T-cell (primary cell): ENCODE data around the gene CLPX. TPM values are rescaled to one million over a fixed set of nuclear protein-coding genes. Genes with fewer than 3 reads are reported as not detected.
"Not testable (repeated sequence)": the region's sequence is repeated elsewhere in the genome, so short reads cannot be mapped to it uniquely, and the experiment has no call there.

Experiments used
- ATAC-seq, 4 experiments: fragments of 200-7000 bp in 3 of 4; fragments of 150-1000 bp in 1 of 4; cut with Tn5 transposase; replicated peaks in 1 of 4; 1 replicate in 3 of 4; 2 replicates in 1 of 4; pipeline ENCODE4 v1.10.0; 2021; ENCODE audit warnings: moderate library complexity in 3 of 4, mild to moderate bottlenecking in 2 of 4, moderate number of reproducible peaks in 1 of 4
- CTCF ChIA-PET, 2 donors: fragments of 300-600 bp; sonication (Branson Sonifier 250); formaldehyde crosslinking; loops; one replicate each; lab custom pipeline; 2022; ENCODE audit warnings: antibody characterized with exemption in 2 of 2; lab: Charles Lee
- POLR2A ChIA-PET, 2 donors: fragments of 300-600 bp; sonication (Branson Sonifier 250); formaldehyde crosslinking; loops; one replicate each; lab custom pipeline; 2022; ENCODE audit warnings: antibody characterized with exemption in 2 of 2; lab: Charles Lee
- DNase-seq, 35 experiments: peaks; one replicate each; pipeline versions ENCODE4 v3.0.0 to v3.0.0-alpha.2; 2013 to 2023
- H3K27ac ChIP-seq: one replicate; pipeline ENCODE4 v1.5.1; 2013; ENCODE audit warnings: low read length
- H3K27me3 ChIP-seq, 2 experiments: replicated peaks in 1 of 2; 1 replicate in 1 of 2; 2 replicates in 1 of 2; pipeline versions ENCODE4 v1.6.1 to v1.7.0; 2013; ENCODE audit warnings: low read length in 1 of 2, mixed read lengths in 1 of 2; ENCODE audit not compliant: control insufficient read depth in 2 of 2, insufficient read depth in 2 of 2; ENCODE audit errors: extremely low read depth in 1 of 2
- H3K36me3 ChIP-seq, 2 donors: 1 replicate in 1 of 2; 2 replicates in 1 of 2; pipeline versions ENCODE4 v1.6.1 to v1.7.0; 2013; ENCODE audit warnings: low read length in 1 of 2; ENCODE audit not compliant: control insufficient read depth in 2 of 2, insufficient read depth in 1 of 2; ENCODE audit errors: extremely low read depth in 1 of 2
- H3K4me1 ChIP-seq, 2 experiments: 1 replicate in 1 of 2; 2 replicates in 1 of 2; pipeline versions ENCODE4 v1.6.1 to v1.7.0; 2013; ENCODE audit warnings: low read length in 2 of 2, mixed read lengths in 1 of 2; ENCODE audit not compliant: insufficient read depth in 2 of 2, control insufficient read depth in 1 of 2; ENCODE audit errors: extremely low read depth in 1 of 2
- H3K4me3 ChIP-seq, 2 donors: 1 replicate in 1 of 2; 2 replicates in 1 of 2; pipeline versions ENCODE4 v1.5.1 to v1.7.0; 2013; ENCODE audit warnings: mild to moderate bottlenecking in 2 of 2, low read length in 1 of 2, moderate library complexity in 1 of 2; ENCODE audit not compliant: control insufficient read depth in 1 of 2; ENCODE audit errors: extremely low read depth in 1 of 2
- H3K9me3 ChIP-seq: 2 replicates; pipeline ENCODE4 v1.7.0; 2013
- H3K27ac Mint-ChIP-seq, 2 donors: one replicate each; pipeline ENCODE4 v1.8.0; 2020 to 2021; ENCODE audit warnings: mild to moderate bottlenecking in 2 of 2, mixed read lengths in 2 of 2
- H3K27me3 Mint-ChIP-seq, 2 donors: one replicate each; pipeline ENCODE4 v1.8.0; 2021 to 2022; ENCODE audit warnings: mixed read lengths in 2 of 2
- H3K36me3 Mint-ChIP-seq: one replicate; pipeline ENCODE4 v1.8.0; 2021; ENCODE audit warnings: mixed read lengths
- H3K4me1 Mint-ChIP-seq, 3 donors: one replicate each; pipeline ENCODE4 v1.8.0; 2020 to 2022; ENCODE audit warnings: mixed read lengths in 3 of 3, mild to moderate bottlenecking in 1 of 3
- H3K4me3 Mint-ChIP-seq, 3 donors: one replicate each; pipeline ENCODE4 v1.8.0; 2020 to 2022; ENCODE audit warnings: mild to moderate bottlenecking in 3 of 3, mixed read lengths in 3 of 3, moderate library complexity in 3 of 3
- H3K9me3 Mint-ChIP-seq, 3 donors: one replicate each; pipeline ENCODE4 v1.8.0; 2020 to 2022; ENCODE audit warnings: mixed read lengths in 3 of 3
- WGBS: methylation state at CpG from one replicate; pipeline ENCODE4 v1.1.5; 2013; ENCODE audit warnings: missing lambda C conversion rate; ENCODE audit not compliant: insufficient coverage; 5-methylcytosine and 5-hydroxymethylcytosine counted together
- total RNA-seq, 35 experiments: library from RNA in 6 of 35; stranded (reverse) in 6 of 35; fragments of 120-200 nt in 1 of 35; gene quantifications; one replicate each; pipeline versions ENCODE4 v1.2.1 to v1.2.4 and lab custom pipeline; 2013 to 2026

Gene CLPX
- total RNA-seq, 5 donors from 2014 or later (not counting 1 experiment from before 2014, with no cell fraction given): 32.6 to 54.4 (median 51.1) TPM

GRCh38 chr15:65182538-65182937 is 2.6 kb downstream of the CLPX start:
- POLR2A ChIA-PET: interaction anchor here (0.6 to 1.2 kb wide), 4 partner anchors 48 to 752 kb away, joined by 3 to 4 read pairs (median 3); partner anchors contain the start of genes PDCD7 (in 1 of the 2) and RNU5B-1 (in 1 of the 2)
- peaks cover 0 to 18% of the 10 kb centered on the region in 2 donors for H3K36me3 ChIP-seq
- ATAC-seq: no peak
- no peak for DNase-seq
- no peaks in the 10 kb centered on the region for H3K9me3 ChIP-seq
- H3K27ac Mint-ChIP-seq: peak overlapping the region in 1 of 2 donors; percentile 28
- peaks cover 15 to 17% of the 10 kb centered on the region in 2 experiments for H3K4me1 ChIP-seq
- H3K27me3 ChIP-seq: no peaks in the 10 kb centered on the region
- H3K4me3 Mint-ChIP-seq: peak overlapping the region; percentile 90 to 95 (median 93)
- H3K36me3 Mint-ChIP-seq: peaks cover 8% of the 10 kb centered on the region
- CTCF ChIA-PET: interaction anchor here in 1 of 2 donors (0.6 to 0.7 kb wide), 2 partner anchors 10 to 688 kb away, joined by 6 to 8 read pairs; no protein-coding TSS in a partner anchor
- no peaks in the 10 kb centered on the region for H3K27me3 Mint-ChIP-seq
- WGBS: 80% methylated on average over 3 of the region's 4 CpGs
- H3K4me3 ChIP-seq: no peak overlapping the region
- peaks cover 37 to 45% (median 40%) of the 10 kb centered on the region in 3 donors for H3K4me1 Mint-ChIP-seq
- H3K9me3 Mint-ChIP-seq: no peaks in the 10 kb centered on the region
- H3K27ac ChIP-seq: no peak overlapping the region

GRCh38 chr15:65181582-65182353 is 3.4 kb downstream of the CLPX start:
- not testable (repeated sequence) for H3K27ac ChIP-seq, DNase-seq, H3K9me3 ChIP-seq, H3K27me3 Mint-ChIP-seq, H3K27ac Mint-ChIP-seq, ATAC-seq, H3K27me3 ChIP-seq, H3K9me3 Mint-ChIP-seq, H3K4me3 ChIP-seq, H3K36me3 Mint-ChIP-seq
- peak overlapping the region in 1 of 3 donors; percentile 93 for H3K4me3 Mint-ChIP-seq
- Histone ChIP-seq H3K36me3 (peaks cover 0 to 25% of the 10 kb centered on the region in 2 donors), H3K4me1 (peaks cover 15 to 17% of the 10 kb centered on the region in 2 experiments)
- CTCF ChIA-PET: interaction anchor here in 1 of 2 donors (0.6 to 0.7 kb wide), 2 partner anchors 9 to 689 kb away, joined by 6 to 8 read pairs; no protein-coding TSS in a partner anchor
- POLR2A ChIA-PET: interaction anchor here (0.6 to 1.2 kb wide), 4 partner anchors 48 to 752 kb away, joined by 3 to 4 read pairs (median 3); partner anchors contain the start of genes PDCD7 (in 1 of the 2) and RNU5B-1 (in 1 of the 2)
- H3K4me1 Mint-ChIP-seq: peaks cover 37 to 45% (median 40%) of the 10 kb centered on the region in 3 donors
- 82% methylated on average over 6 of the region's 15 CpGs for WGBS

DNA sequence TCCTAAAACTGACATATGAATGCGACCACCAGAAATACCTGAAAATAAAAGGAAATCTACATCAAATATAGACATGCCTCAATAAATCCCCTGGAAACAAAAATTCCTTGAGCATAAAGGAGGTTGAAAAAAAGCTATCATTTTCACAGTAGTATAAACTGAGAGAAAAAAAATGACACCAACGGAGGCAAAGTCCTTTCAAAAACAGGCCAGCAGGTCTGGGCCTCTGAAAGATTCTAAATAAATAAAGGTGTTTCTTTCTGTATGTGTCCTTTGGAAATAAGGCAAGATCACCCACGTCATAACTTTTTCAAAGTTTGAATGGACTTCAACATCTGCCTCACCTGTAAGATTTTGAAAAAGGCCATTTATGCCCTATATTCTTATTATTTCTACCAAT is 5.0 kb downstream of the CLPX start:
- no peak overlapping the region for H3K4me3 ChIP-seq
- H3K27me3 Mint-ChIP-seq: no peaks in the 10 kb centered on the region
- H3K27ac ChIP-seq: no peak overlapping the region
- no peak overlapping the region for H3K4me3 Mint-ChIP-seq
- no peak for DNase-seq
- no CpG with 5 or more reads among the region's 3 CpGs for WGBS
- H3K27ac Mint-ChIP-seq: no peak overlapping the region
- ATAC-seq: no peak
- H3K9me3 Mint-ChIP-seq: no peaks in the 10 kb centered on the region
- H3K9me3 ChIP-seq: no peaks in the 10 kb centered on the region
- POLR2A ChIA-PET: interaction anchor here in 1 of 2 donors (0.5 to 0.6 kb wide), 4 partner anchors 20 to 870 kb away, joined by 3 to 4 read pairs (median 4); no protein-coding TSS in a partner anchor
- peaks cover 34 to 44% (median 37%) of the 10 kb centered on the region in 3 donors for H3K4me1 Mint-ChIP-seq
- CTCF ChIA-PET: no interaction called here
- peaks cover 10 to 11% of the 10 kb centered on the region in 2 experiments for H3K4me1 ChIP-seq
- no peaks in the 10 kb centered on the region for H3K27me3 ChIP-seq
- peaks cover 16% of the 10 kb centered on the region for H3K36me3 Mint-ChIP-seq
- peaks cover 0 to 35% of the 10 kb centered on the region in 2 donors for H3K36me3 ChIP-seq

DNA sequence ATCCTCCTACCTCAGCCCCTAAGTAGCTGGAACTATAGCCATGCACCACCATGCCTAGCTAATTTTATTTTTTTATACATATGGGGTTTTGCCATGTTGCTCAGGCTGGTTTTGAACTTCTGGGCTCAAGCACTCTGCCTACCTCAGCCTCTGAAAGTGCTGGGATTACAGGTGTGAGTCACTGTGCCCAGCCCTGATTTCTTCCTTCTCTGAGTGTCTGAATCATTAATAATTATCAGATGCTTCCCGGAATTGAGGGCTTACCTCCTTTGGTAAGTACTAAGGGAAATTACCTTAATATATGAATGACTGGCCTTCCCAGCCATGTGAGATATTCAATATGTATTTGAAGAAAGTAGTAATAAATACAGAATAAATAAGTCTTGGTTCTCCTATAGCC is 7.2 kb downstream of the CLPX start:
- CTCF ChIA-PET: interaction anchor here in 1 of 2 donors (0.5 to 0.6 kb wide), 2 partner anchors 383 to 629 kb away, joined by 4 to 5 read pairs; no protein-coding TSS in a partner anchor

GRCh38 chr15:65176056-65176455 is 9.1 kb downstream of the CLPX start:
- ChIA-PET CTCF (no interaction called here), POLR2A (no interaction called here)
- Histone ChIP-seq H3K4me1 (no peaks in the 10 kb centered on the region), H3K27ac (no peak overlapping the region), H3K9me3 (no peaks in the 10 kb centered on the region), H3K27me3 (no peaks in the 10 kb centered on the region), H3K4me3 (no peak overlapping the region), H3K36me3 (peaks cover 0 to 61% of the 10 kb centered on the region in 2 donors)
- Mint-ChIP-seq H3K27ac (no peak overlapping the region), H3K27me3 (no peaks in the 10 kb centered on the region), H3K4me1 (peaks cover 4 to 22% (median 19%) of the 10 kb centered on the region in 3 donors), H3K36me3 (peaks cover 28% of the 10 kb centered on the region), H3K9me3 (no peaks in the 10 kb centered on the region), H3K4me3 (no peak overlapping the region)
- ATAC-seq (no peak), DNase-seq (no peak)

More for the DNA sequence above, 7.2 kb downstream of the CLPX start:
- Mint-ChIP-seq H3K27ac (no peak overlapping the region), H3K4me3 (no peak overlapping the region), H3K4me1 (peaks cover 20 to 35% (median 32%) of the 10 kb centered on the region in 3 donors), H3K36me3 (peaks cover 21% of the 10 kb centered on the region), H3K9me3 (no peaks in the 10 kb centered on the region), H3K27me3 (no peaks in the 10 kb centered on the region)
- ATAC-seq (no peak), DNase-seq (no peak)
- POLR2A ChIA-PET: no interaction called here
- WGBS: no CpG with 5 or more reads among the region's 1 CpG
- H3K4me1 ChIP-seq: peaks cover 5 to 6% of the 10 kb centered on the region in 2 experiments
- no peak overlapping the region for H3K27ac ChIP-seq
- no peaks in the 10 kb centered on the region for H3K27me3 ChIP-seq
- no peak overlapping the region for H3K4me3 ChIP-seq
- peaks cover 0 to 48% of the 10 kb centered on the region in 2 donors for H3K36me3 ChIP-seq
- no peaks in the 10 kb centered on the region for H3K9me3 ChIP-seq

DNA sequence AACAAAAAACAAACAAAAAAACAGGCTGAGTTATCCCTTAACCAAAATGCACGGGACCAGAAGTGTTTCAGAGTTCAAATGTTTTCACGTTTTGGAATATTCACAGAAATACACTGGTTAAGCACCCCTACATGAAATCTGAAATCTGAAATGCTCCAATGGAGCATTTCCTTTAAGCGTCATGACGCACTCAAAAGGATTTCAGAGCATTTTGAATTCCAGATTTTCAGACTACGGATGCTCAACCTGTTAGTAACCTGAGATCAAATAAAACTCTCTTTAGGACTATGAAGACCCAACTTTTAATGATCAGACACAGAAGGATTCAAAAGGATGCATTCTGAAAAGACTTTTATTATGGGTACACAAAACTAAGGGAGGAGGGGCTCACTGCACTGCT is 9.6 kb downstream of the CLPX start:
- H3K4me1 ChIP-seq: no peaks in the 10 kb centered on the region
- H3K27me3 Mint-ChIP-seq: no peaks in the 10 kb centered on the region
- no peaks in the 10 kb centered on the region for H3K9me3 ChIP-seq
- peaks cover 27% of the 10 kb centered on the region for H3K36me3 Mint-ChIP-seq
- H3K27ac Mint-ChIP-seq: no peak overlapping the region
- peaks cover 0 to 61% of the 10 kb centered on the region in 2 donors for H3K36me3 ChIP-seq
- H3K27me3 ChIP-seq: no peaks in the 10 kb centered on the region
- ChIA-PET CTCF (no interaction called here), POLR2A (interaction anchor here in 1 of 2 donors (0.6 kb wide), 1 partner anchor 80 kb away, joined by 8 read pairs; no protein-coding TSS in a partner anchor)
- peaks cover 0 to 20% (median 19%) of the 10 kb centered on the region in 3 donors for H3K4me1 Mint-ChIP-seq
- H3K4me3 Mint-ChIP-seq: no peak overlapping the region
- no peak overlapping the region for H3K4me3 ChIP-seq
- 100% methylated on average over 3 of the region's 5 CpGs for WGBS
- ATAC-seq (no peak), DNase-seq (no peak)
- H3K27ac ChIP-seq: no peak overlapping the region
- no peaks in the 10 kb centered on the region for H3K9me3 Mint-ChIP-seq
